ENCODE measurements around the gene RPGRIP1.
"Not testable (repeated sequence)": the region's sequence is repeated elsewhere in the genome, so short reads cannot be mapped to it uniquely, and the experiment has no call there.

RPGRIP1 gene

DNA sequence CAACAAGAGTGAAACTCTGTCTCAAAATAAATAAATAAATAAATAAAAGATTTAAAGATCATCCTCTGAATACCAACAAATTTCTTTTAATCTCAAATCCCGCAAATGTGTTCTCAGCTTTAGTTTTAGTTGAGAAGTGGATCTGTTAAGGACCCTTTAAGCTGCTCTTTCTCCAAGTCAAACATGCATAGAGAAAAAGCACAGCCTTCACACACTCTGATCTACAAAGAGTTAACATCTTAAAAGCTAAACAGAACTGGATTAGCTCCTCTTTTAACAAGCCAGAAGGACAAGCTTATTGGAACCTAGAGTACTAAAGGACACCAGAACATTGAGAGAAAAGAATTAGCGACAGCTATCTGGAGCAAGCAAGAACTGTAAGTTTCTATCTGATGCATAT lies at the start of gene RPGRIP1:
RPGRIP1 (plus strand) TSS at position 301 of the 400 bp plus-strand sequence. CDS start 7,894 bp downstream, outside the sequence.
- DNase-seq (ENCODE audit: low spot score), result no peak

DNA sequence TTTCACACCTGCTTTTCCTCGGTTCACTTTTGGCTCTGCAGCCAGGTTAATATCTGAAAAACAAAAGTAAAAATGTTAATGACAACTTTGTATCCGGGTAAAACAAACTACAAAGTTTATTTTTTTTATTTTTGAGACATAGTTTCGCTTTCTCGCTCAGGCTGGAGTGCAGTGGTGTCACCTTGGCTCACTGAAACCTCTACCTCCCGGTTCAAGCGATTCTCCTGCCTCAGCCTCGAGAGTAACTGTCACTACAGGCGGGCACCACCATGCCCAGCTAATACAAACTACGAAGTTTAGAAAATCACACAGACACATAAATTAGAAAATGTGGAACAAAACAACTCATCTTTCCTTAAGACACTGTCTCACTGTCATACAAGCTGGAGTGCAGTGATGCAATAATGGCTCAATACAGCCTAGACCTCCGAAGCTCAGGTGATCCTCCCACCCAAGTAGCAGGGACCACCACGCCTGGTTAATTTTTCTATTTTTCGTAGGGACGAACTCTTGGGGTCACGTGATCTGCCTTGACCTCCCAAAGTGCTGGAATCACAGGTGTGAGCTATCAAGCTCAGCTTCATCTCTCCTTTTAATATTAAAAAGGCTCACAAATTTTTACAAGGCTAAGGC lies 48.7 kb upstream of the RPGRIP1 start:
- DNase-seq (ENCODE audit: low spot score), result no peak

DNA sequence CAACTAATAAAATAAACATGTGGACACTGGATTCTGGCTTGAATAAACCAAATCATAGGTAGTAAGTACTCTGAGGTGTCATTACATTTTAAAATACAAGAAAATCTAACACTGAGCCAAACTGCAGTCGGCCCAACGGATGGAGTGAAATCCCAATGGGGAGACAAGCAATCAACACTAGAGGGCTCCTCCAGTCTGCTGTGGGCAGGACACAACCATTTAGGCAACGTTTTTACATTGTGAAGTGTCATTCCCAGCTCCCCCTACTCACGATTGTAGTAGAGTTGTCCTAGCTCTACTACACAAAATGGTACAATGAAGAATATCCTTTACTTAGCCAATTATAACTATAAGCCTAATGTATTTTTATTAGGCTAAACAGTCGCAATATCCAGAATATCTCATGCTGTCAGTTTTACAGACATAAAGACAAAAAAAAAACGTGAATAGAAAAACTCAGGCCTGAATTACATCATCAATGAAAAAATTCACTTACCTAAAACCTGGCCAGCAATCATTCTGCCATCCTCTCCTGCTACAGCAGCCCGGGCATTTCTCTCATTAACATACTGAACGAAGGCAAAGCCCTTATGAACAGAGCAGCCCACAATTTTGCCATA lies 46.3 kb upstream of the RPGRIP1 start:
- no peak for DNase-seq (ENCODE audit: low spot score)

- DNase-seq (ENCODE audit: low spot score), result no peak
Observed at GRCh38 chr14:21234112-21234511, 45.8 kb upstream of the RPGRIP1 start.

DNA sequence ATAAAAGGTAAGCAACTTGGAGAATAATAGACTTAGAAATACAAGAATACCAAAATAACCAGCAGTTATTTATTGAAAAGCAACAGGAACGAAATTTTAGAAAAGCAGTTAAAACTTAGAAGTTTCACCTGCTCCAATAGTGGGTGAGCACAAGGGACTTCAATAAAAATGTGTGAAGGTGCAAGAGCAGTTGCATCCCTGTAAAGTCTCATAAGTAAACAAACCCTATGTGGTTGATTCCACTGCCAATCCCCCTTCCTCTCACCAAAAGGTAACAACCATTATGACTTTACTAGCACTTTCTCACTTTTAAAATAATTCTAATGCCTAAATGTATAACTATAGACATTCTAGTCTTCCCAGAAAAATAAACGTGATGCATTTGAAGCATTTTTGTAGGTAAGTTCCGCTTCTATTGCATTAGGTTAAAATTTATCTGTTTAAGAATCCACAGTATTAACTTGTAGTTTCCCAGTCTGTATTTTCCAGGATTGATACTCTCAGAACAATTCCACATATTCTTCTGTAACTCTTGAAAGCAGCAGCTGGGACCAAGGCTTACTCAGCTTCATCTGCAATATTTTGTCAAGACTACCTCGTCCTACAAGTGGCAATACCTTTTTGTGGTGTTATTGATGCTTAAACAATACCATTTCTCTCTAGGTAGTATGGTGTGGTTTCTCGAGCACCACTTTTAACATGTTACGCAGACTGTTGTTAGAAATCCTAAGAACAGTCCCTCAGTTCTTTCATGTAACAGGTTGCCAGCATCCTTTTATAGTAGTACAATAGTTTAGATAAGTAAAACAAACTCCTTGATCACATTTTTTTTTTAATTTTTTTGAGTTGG lies 42.7 kb upstream of the RPGRIP1 start:
- DNase-seq (ENCODE audit: low spot score), result no peak

GRCh38 chr14:21238823-21239518 lies 40.9 kb upstream of the RPGRIP1 start:
- no peak for DNase-seq (ENCODE audit: low spot score)

- DNase-seq (ENCODE audit: low spot score), result no peak
Observed at GRCh38 chr14:21240417-21240816, 39.5 kb upstream of the RPGRIP1 start.

DNA sequence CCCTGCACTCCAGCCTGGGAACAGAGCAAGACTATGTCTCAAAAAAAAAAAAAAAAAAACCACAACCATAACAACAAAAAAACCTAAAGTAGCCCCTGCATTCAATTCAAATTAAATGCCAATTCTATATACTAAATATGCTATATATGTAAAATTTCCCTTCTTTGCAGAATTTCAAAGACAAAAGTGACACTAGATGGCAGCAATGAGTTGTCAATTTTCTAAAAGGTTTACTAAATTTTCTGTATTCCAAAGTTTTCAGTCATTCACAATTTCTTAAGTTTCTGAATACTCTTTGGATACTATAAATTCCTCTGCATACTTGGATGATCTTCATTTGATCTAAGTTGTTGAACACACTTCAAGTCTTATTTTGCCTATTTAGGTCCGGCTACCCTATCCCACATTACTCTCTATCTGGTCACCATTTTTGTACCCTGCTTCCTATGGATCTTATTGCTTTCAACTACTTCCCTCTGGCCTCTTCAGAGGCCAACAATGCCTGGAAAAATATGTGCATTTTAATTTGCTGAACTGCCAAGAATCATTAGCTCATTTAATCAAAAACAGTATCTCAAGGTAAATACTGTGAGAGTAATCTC lies 38.6 kb upstream of the RPGRIP1 start:
- DNase-seq (ENCODE audit: low spot score), result peak; percentile 67

- no peak for DNase-seq (ENCODE audit: low spot score)
Observed at GRCh38 chr14:21244544-21244943, 35.3 kb upstream of the RPGRIP1 start.

- DNase-seq (ENCODE audit: low spot score), result no peak
Observed at GRCh38 chr14:21245813-21246212, 34.1 kb upstream of the RPGRIP1 start.

- no peak for DNase-seq (ENCODE audit: low spot score)
Observed at GRCh38 chr14:21248338-21248737, 31.5 kb upstream of the RPGRIP1 start.

- no peak for DNase-seq (ENCODE audit: low spot score)
Observed at GRCh38 chr14:21248739-21249411, 31.0 kb upstream of the RPGRIP1 start.

- DNase-seq (ENCODE audit: low spot score), result no peak
Observed at GRCh38 chr14:21251215-21251614, 28.7 kb upstream of the RPGRIP1 start.

DNA sequence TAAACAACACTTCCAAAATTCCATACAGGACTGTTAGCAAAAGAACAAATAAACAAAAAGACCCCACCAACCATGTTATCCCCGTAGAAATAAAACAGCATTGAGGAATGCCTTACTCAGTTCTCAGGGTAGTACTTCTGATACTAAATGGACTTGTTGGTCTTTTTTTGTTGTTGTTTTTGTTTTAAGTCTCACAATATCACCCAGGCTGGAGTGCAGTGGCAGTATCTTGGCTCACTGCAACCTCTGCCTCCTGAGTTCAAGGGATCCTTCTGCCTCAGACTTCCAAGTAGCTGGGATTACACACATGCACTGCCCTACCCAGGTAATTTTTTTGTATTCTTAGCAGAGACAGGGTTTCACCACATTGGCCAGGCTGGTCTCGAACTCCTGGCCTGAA lies 27.7 kb upstream of the RPGRIP1 start:
- no peak for DNase-seq (ENCODE audit: low spot score)

DNA sequence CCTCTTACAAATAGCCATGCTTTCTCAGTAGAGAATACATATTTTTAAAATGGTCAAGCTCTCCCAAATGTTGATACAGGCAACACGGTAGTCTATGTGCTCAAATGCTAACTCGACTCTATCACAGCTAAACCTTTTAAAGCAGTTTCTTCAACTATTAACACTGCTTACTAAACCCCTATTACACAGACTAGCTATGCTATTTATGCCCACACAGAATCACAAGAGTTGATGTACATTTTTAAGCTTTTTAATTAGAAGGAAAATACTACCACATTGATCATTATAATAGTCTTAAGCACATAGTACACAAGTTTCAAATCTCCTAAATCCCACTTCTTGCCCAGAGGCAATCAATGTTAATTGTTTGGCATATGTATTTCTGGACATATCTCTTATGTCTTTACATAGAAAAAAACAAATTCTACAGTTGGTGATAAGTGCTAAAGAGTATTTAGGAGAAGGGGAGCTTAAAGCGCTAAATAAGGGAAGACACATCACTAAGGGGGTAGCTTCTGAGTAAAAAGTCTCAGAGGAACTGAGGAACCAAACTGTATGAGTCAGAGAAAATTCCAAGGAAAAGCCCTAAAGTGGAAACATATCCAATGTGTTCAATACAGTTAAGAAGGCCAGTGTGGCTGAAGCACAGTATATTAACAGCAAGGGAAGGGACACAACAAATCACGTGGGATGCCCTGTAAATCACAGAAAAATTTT lies 24.3 kb upstream of the RPGRIP1 start:
- no peak for DNase-seq (ENCODE audit: low spot score)

DNA sequence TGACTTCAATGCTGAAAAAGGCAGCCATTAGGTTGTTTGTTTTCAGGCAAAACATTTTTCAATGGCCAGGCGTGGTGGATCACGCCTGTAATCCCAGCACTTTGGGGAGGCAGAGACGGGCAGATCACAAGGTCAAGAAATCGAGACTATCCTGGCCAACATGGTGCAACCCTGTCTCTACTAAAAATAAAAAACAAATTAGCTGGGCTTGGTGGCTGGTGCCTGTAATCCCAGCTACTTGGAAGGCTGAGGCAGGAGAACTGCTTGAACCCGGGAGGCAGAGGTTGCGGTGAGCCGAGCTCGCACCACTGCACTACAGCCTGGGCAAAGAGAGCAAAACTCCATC lies 23.8 kb upstream of the RPGRIP1 start:
- not testable (repeated sequence) for DNase-seq (ENCODE audit: low spot score)

- no peak for DNase-seq (ENCODE audit: low spot score)
Observed at GRCh38 chr14:21256539-21257393, 23.1 kb upstream of the RPGRIP1 start.

DNA sequence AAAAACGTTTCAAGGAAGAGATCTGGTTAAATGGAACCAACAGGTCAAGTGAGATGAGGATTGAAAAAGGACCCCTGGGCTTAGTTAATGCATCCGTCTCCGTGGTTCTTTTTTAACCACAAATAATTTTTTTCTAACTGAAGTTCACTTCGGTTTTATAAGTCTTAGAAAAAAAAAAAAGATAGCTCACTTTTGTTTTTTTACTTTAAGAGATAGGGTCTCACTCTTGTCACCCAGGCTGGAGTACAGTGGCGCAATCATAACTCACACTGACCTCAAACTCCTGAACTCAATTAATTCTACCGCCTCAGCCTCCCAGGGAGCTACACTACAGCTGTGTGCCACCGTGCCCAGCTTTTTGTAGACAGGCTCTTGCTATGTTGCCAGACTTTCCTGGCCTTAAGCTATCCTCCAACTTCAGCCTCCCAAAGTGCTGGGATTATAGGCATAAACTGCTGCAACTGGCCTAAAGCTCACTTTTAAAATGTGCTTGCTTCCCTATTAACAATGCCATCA lies 22.4 kb upstream of the RPGRIP1 start:
- DNase-seq (ENCODE audit: low spot score), result no peak

- no peak for DNase-seq (ENCODE audit: low spot score)
Observed at GRCh38 chr14:21258005-21258888, 21.6 kb upstream of the RPGRIP1 start.
